GM10266 (cell line): ENCODE measurements around the gene BCDIN3D.

Experiments
- DNase-seq: peaks from one replicate; pipeline ENCODE4 v3.0.0; 2012; ENCODE audit errors: extremely low spot score
- TF ChIP-seq, protein P1 (sequence below): IDR thresholded peaks from 2 replicates; pipeline ENCODE4 v1.5.1; 2012; ENCODE audit warnings: mild to moderate bottlenecking, low read depth; ENCODE audit not compliant: control insufficient read depth, insufficient read depth; ENCODE audit errors: missing control alignments

Gene BCDIN3D, protein sequence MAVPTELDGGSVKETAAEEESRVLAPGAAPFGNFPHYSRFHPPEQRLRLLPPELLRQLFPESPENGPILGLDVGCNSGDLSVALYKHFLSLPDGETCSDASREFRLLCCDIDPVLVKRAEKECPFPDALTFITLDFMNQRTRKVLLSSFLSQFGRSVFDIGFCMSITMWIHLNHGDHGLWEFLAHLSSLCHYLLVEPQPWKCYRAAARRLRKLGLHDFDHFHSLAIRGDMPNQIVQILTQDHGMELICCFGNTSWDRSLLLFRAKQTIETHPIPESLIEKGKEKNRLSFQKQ

DNA sequence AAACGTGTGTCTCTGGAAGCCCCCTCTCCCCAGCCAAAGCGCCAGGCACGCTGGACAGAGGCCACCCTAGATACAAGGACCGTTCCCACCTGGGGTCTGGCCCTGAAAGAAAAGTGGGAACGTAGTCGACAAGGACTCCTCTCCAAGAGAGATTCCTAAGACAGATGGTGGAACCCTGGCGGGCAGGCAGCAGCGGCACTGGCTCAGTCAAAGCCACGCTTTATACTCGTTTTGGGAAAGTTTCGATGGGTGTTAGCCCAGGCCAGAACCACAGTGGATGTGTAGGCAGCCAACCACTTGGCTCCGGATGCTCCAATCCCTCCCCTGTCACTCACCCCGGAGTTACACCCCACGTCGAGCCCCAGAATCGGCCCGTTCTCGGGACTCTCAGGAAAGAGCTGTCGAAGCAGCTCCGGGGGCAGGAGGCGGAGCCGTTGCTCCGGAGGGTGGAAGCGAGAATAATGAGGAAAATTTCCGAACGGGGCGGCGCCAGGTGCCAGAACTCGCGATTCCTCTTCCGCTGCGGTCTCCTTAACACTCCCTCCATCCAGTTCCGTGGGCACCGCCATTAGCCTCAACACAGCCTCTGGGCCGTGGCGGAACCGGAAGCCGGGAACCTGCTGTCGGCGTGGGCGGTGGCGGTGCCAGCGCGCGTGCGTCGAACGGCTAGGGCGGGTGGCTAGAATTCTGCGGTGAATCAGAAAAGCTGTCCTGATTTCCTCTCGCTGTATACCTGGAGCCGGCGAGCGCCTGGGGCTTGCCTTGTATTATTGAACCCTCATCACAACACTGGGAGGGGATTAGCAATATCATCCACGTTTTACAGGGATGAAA is at the start of gene BCDIN3D:
BCDIN3D (minus strand) TSS at position 588 of the 834 bp plus-strand sequence; CDS start at position 569, 19 bp downstream.
- TF ChIP-seq, protein P1, sequence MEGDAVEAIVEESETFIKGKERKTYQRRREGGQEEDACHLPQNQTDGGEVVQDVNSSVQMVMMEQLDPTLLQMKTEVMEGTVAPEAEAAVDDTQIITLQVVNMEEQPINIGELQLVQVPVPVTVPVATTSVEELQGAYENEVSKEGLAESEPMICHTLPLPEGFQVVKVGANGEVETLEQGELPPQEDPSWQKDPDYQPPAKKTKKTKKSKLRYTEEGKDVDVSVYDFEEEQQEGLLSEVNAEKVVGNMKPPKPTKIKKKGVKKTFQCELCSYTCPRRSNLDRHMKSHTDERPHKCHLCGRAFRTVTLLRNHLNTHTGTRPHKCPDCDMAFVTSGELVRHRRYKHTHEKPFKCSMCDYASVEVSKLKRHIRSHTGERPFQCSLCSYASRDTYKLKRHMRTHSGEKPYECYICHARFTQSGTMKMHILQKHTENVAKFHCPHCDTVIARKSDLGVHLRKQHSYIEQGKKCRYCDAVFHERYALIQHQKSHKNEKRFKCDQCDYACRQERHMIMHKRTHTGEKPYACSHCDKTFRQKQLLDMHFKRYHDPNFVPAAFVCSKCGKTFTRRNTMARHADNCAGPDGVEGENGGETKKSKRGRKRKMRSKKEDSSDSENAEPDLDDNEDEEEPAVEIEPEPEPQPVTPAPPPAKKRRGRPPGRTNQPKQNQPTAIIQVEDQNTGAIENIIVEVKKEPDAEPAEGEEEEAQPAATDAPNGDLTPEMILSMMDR: no peak
- peak; percentile 84 for DNase-seq

DNA sequence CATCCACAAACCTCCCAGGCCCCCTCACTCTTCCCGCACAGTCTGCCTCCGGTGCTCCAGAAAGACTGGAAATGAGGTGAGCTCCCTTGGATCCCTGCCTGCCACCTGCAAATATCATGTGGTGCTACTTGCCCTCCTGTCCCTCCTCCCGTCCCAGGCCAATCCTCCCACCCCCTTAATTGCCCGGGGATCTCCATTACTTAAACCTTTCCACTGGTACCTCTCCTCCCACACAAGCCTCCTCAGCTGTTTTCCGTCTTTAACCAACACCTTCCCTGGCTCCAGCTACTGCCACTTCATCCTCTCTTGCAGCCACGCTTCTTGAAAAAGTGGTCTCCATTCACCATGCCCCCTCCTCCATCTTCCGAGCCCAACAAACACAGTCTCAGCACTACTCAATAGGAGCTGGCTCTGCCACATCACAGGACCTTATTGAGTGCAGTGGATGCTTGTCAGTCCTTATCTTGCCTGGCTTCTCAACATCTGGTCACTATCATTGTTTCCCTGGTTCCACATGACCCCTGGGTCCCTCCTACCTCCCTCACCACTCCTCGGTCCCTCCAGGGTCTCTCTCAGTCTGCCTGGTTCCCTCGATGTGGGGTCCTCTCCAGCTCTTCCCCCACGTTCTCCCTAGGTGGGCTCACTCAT is 49.3 kb upstream of the BCDIN3D start:
- TF ChIP-seq, protein P1: no peak

DNA sequence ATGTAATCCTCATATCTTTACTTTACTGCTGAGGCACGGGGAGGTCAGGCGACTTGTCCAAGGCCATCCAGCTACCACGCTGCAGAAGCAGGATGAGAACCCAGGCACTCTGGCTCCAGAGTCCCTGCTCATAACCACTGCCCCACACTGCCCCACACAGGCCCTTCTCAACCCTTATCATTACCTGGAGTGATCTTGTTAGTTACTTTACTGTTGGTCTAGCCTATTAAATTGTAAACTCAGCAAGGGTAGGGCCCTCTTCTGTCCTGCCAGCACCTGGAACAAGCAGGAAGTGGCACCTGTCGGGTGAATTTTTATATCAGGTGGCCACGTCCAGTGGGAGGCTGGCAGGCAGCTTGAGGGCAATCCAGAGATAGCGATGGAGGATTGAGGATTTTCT is 48.6 kb upstream of the BCDIN3D start:
- no peak for DNase-seq
- TF ChIP-seq, protein P1: no peak

More for the DNA sequence above, 49.3 kb upstream of the BCDIN3D start:
- DNase-seq: no peak

DNA sequence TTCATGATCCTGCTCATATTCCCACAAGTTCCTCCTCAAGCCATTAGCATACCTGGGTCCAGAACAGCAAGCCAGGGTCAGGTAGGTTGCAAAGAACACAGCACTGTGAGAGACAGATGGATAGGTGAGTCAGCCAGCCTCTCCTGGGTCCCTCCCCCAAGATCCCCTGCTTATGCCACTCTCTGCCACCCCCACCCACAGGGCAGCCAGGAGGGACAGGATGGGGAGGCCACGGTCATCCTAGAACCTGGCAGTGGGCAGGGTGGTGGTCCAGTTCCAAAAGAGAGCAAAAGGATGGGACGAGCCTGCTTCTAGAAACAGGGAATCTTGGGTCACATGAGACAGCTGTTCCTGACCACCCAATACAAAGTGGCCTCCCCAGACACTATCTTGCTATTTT is 48.1 kb upstream of the BCDIN3D start:
- DNase-seq: no peak
- TF ChIP-seq, protein P1: no peak

DNA sequence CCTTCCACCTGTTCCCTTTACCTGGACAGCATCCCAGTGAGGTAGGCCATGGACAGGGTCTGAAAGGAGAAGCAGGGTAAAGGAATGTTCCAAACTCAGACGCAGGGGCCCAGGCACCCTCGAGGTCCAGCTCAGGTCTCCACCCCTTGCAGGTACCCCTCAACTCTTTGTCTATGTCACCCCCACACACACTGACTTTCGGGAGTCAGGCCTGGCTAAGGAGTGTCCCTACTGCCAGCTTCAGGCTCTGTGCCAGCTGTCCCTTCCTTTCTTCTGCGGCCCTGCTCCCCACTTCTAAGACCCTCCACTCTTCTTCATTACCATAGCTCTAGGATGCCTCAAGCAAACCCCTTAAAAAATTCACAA is 47.2 kb upstream of the BCDIN3D start:
- TF ChIP-seq, protein P1: no peak
- no peak for DNase-seq

DNA sequence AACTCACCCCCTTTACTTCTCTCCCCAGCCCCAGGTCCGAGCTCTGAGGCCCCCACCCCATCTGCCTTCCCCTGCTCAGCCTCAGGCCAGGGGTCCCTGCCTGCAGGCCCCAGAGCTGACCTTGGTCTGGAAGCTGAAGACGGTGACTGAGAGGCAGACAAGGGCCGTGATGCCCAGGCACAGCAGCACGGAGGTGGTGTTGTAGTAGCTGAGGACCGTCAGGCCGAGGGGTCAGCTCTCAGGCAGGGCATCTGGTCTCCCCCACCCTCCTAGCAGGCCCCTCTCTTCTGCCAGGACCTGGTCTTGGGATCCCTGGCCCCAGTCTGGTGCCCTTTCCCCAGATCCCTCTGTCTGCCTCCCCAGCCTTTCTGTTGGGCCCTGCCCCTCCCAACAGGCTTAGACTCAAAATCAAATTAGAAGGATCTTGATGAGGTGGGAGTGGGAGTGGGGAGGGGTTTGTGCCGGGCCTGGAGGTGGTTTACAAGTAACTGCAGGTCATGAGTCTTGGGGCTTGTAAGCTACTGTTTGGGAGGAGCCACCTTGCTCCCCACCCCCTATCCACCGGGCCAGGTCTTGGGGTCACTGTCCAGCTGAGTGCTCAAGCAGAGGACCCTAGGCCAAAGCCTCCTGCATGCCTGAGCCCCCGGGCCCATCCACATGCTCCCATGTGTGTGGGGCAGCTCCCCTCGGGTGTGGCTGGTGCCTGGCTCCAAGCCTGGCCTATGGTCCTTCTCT is 46.6 kb upstream of the BCDIN3D start:
- TF ChIP-seq, protein P1: no peak
- DNase-seq: no peak
